Dermis microvascular lymphatic vessel endothelial cell (primary cell): Measurements from ENCODE around the gene TMPRSS11F. TPM values are rescaled to one million over a fixed set of nuclear protein-coding genes. Genes with fewer than 3 reads are reported as not detected.

Experiments used
- DNase-seq, 2 donors: peaks; one replicate each; pipeline versions ENCODE4 v3.0.0 to v3.0.0-alpha.2; 2010; ENCODE audit warnings: low read depth in 2 of 2
- total RNA-seq: library from RNA; depleted of rRNA; stranded (reverse); fragments of >200 nt; gene quantifications from 2 replicates; pipeline ENCODE4 v1.2.1, GENCODE V29; 2014

Gene TMPRSS11F
- total RNA-seq, 1 donor from 2014 or later: not detected

GRCh38 chr4:68077737-68078136 is 51.9 kb downstream of the TMPRSS11F start:
- DNase-seq: no peak

- DNase-seq: no peak
Measured at GRCh38 chr4:68077301-68077700, 52.4 kb downstream of the TMPRSS11F start.

GRCh38 chr4:68076194-68076593 is 53.5 kb downstream of the TMPRSS11F start:
- no peak for DNase-seq

GRCh38 chr4:68074397-68074796 is 55.3 kb downstream of the TMPRSS11F start:
- no peak for DNase-seq

GRCh38 chr4:68070302-68070701 is 59.4 kb downstream of the TMPRSS11F start:
- no peak for DNase-seq

- DNase-seq: no peak
Measured at GRCh38 chr4:68062501-68062900, 67.2 kb downstream of the TMPRSS11F start.

GRCh38 chr4:68038272-68038671 is 91.4 kb downstream of the TMPRSS11F start:
- no peak for DNase-seq

- DNase-seq: no peak
Measured at GRCh38 chr4:68021185-68021584, 108.5 kb downstream of the TMPRSS11F start.

- no peak for DNase-seq
Measured at GRCh38 chr4:68011684-68012083, 118.0 kb downstream of the TMPRSS11F start.

Other genes with a start within 250 kb of the TMPRSS11F start
- under 0.01 and 0.13 TPM in 2 replicates for gene TMPRSS11D, start 245.9 kb downstream of the TMPRSS11F start, total RNA-seq
- gene TMPRSS11A, start 166.4 kb downstream of the TMPRSS11F start, total RNA-seq: not detected in 2 replicates
- gene TMPRSS11B, start 115.8 kb upstream of the TMPRSS11F start, total RNA-seq: not detected in 2 replicates
- gene YTHDC1, start 220.2 kb upstream of the TMPRSS11F start, total RNA-seq: 24.9 and 31.6 TPM in 2 replicates